K562 treated with DMSO at 1 percent for 4 hours (cell line): ENCODE measurements around the gene GPN2. TPM values are rescaled to one million over a fixed set of nuclear protein-coding genes. Genes with fewer than 3 reads are reported as not detected.

Experiments used
- total RNA-seq: library from RNA; unstranded; fragments of 300-600 nt; gene quantifications from 2 replicates; pipeline ENCODE4 v1.2.3, GENCODE V29; 2022; ENCODE audit not compliant: insufficient read depth

GPN2 gene
- 23.9 and 30.3 TPM in 2 replicates for total RNA-seq

DNA sequence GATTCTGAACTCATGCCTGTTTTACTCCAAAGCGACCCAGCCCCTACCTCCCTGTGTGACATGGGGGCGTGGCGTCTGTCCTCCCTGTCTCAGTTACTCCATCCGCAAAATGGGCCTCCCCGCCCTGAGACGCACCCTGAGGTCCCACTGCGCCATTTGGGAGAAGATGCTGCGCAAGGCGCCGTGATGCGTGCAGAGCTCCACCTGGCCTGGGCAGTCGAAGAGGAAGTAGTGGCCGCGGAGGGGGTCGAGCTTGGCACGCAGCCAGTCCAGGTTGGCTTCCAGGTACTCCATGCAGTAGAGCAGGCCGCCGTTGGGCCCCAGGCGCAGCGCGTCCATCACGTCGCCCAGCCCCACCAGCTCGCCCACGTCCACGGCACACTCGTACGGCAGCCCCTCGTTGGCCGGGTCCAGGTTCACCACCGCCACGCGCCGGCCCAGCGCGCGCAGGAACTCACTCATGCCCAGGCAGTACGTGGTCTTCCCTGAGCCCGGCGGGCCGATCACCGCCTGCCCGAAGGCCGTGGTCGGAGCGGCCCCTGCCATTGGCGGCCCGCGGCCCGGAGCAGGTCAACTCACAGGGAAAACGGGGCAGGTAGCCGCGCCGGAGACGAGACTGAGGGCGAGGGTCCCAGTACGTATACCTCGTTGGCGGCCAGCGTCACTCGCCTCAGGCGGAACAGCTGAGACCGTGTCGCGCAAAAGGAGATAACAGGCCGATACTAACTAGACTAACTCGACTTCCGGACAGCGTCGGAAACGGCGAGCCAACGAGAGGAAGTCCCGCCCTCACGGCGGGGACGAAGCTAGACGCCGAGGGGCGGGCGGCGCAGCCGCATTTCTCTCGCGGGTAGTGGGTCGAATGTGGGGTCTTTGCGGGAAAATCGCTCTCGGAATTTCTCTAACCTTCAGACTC lies at the start of gene GPN2:
Gene GPN2, minus strand, starts transcription at position 733 of the 916 bp plus-strand sequence. Its CDS starts 187 bp downstream, at position 546.

DNA sequence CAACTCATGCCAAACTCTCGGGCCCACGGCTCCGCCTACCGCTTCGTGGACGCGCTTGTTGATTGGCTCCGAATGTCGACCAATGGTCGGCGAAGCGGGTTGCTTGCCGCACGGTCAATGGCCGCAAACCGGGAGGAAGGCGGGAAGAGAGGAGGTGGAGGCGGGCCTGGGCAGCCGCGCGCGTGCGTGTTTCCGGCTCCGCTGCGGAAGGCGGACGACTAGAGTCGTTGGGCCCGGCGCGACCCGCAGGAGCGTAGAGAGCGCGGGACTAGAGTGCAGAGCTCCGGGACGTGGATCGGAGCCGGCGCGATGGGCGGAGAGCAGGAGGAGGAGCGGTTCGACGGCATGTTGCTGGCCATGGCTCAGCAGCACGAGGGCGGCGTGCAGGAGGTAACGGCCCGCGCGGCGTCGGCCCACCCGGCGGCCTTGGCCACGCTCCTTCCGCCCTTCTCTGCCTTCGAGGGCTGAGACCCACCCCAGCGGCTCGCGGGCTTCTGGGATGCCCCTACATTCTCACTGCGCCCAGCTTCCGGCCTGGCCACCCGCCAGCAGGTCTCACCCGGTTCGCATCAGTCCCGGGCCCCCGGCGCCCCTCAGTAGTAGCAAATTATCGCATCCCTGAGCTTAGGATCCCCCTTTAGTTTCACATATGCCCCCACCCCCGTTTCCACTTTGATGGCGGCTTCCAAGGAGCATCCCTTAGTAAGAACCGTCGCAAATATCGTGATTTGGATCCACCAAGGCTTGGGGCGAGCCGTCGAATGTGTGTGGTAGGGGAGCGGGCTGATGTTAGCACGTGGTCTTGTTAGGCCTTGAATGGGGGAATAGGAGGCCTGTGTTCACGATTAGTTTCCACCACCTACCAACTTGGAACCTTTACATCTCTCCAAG lies 31.7 kb upstream of the GPN2 start, which contains the start of gene NUDC:
Gene NUDC, plus strand, starts transcription at position 204 of the 891 bp plus-strand sequence. Its CDS starts 106 bp downstream, at position 310.

DNA sequence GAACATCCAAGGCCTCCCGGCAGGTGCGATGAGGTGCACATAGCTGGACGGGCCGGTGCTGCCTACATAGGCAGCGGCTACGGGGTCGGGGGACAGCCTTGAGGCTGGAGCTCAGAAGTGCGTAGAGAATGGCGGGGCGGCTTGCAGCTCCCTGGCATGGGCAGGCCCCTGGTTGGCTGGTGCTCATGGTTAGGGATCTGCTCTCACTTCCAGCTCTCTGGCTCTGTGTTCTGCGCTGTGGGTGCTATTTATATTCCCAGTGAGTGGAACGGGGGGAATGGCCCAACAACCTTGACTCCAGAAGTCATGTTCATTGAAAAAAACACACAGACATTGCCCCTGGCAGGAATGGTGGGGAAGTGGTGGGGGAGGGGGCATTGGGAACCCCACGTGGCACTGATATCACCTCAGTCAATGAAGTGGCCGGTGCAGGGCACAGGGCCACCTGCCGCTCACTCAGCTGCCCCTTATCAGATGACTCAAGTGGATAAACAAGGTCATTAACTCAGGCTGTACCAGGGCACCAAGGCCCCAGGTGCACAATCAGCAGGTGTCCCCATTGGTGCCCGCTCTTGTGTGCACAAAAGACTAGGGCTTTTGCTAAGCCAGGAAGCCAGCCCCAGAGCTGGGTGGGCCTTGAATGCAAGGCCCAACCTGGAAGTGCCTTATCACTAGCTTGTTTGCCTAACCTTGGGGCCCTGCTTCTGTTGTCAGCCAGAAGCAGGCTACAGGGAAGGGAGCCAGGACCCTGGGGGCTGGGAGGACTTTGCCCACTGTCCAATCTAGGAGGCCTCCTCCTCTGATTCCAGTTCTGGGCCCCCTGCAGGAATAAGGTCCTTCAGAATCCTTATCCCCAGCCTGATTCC lies 23.9 kb upstream of the GPN2 start, which contains the start of gene NR0B2:
Gene NR0B2, minus strand, starts transcription at position 222 of the 866 bp plus-strand sequence. Its CDS starts 35 bp downstream, at position 187.

DNA sequence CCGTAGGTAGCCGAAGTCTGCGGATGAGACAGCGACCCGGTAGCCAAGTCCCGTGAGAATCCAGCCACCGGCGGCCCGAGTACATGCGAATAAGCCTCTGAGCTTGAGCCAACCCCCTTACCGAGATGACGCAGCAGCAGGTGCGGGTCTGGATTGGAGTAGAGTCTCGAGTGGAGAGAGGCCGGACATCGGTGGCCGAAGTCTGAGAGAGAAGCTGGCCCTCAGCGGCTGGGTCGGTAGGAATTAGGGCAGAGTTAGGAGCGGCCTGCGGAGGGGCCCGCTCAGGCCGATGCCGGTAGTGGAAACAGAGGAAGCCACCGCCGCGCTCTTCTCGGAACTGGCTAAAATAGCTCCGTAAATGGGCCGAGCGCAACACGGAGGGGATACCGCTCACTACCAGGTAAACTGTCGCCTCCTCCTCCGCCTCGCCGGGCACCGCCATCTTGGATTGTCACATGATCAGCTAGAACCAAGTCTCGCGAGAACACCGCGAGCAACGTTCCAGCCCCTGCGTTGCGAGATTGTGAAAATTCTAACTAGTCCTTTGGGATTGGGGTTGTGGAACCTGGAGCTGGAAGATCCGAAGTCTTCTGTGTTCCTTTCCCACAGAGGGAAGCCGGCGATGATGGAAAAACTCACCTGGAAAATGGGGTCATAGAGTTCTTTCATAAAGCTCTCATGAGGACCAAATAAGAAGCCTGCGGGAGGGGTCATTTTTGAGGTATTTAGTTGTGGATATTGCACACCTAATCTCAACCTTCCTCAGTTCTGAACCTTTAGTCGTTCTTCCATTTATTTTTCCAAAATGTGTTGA lies 10.1 kb upstream of the GPN2 start, which contains the start of gene GPATCH3:
Gene GPATCH3, minus strand, starts transcription at position 467 of the 814 bp plus-strand sequence. Its CDS starts 25 bp downstream, at position 442.

DNA sequence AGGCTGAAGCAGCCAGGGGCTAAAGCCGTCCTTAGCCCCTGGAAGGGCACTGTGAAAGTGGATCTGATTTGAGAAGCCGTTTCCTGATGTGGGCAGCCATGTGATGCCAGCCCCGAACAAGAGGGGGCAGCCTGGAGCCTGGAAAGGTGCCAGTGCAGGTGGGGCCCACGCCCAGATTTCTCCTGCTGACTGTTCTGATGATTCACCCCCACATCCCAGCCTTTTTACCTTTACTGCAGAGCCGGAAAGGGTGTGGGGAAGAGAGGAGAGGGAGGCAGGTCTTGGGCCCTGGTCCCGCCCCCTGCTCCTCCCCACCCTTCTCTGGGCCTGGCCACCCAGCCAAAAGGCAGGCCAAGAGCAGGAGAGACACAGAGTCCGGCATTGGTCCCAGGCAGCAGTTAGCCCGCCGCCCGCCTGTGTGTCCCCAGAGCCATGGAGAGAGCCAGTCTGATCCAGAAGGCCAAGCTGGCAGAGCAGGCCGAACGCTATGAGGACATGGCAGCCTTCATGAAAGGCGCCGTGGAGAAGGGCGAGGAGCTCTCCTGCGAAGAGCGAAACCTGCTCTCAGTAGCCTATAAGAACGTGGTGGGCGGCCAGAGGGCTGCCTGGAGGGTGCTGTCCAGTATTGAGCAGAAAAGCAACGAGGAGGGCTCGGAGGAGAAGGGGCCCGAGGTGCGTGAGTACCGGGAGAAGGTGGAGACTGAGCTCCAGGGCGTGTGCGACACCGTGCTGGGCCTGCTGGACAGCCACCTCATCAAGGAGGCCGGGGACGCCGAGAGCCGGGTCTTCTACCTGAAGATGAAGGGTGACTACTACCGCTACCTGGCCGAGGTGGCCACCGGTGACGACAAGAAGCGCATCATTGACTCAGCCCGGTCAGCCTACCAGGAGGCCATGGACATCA lies 27.1 kb downstream of the GPN2 start, which contains the start of gene SFN:
Gene SFN, plus strand, starts transcription at position 369 of the 904 bp plus-strand sequence. Its CDS starts 64 bp downstream, at position 433.

DNA sequence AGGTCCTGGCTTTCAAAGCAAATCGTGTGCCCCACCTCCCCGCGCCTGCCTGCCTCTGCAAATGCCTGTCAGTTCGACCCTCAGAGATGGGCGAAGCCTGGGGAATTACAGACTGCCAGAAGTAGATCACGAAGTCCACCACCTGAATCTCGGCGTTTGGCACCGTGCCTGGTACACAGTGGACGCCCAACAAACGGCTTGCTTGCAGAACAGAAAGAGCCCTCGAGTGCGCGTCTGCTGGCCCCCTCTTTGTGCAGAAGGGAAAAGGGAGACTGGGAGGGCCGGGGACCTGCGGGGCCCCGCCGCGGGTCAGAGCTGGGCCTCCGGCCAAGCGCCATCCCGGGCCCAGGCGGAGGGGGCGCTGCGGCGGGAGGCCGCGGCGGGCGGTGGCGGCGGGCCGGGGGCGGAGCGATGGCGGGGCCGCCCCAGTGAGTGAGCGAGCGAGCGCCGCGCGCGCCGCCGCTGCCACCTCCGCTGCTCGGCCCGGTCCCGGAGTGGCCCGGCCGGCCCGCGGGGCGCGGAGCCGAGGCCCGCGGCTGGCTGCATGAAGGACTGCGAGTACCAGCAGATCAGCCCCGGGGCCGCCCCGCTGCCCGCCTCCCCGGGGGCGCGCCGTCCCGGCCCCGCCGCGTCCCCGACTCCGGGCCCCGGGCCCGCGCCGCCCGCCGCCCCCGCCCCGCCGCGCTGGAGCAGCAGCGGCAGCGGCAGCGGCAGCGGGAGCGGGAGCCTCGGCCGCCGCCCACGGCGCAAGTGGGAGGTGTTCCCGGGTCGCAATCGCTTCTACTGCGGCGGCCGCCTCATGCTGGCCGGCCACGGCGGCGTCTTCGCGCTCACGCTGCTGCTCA lies 63.6 kb downstream of the GPN2 start, which contains the start of gene ZDHHC18:
Gene ZDHHC18, plus strand, starts transcription at position 428 of the 845 bp plus-strand sequence. Its CDS starts 117 bp downstream, at position 545.

Other genes starting within 250 kb of the GPN2 start
- 35.2 and 40.5 TPM in 2 replicates for gene ARID1A, start 194.3 kb downstream of the GPN2 start, total RNA-seq
- gene PIGV, start 102.3 kb downstream of the GPN2 start, total RNA-seq, result 11.0 and 11.3 TPM in 2 replicates
- 24.9 and 29.1 TPM in 2 replicates for gene ZDHHC18, start 63.6 kb downstream of the GPN2 start, total RNA-seq
- gene SFN, start 27.1 kb downstream of the GPN2 start, total RNA-seq, result 1.1 TPM in 2 replicates
- 19.8 and 20.9 TPM in 2 replicates for gene GPATCH3, start 10.2 kb upstream of the GPN2 start, total RNA-seq
- not detected in 2 replicates for gene NR0B2, start 23.7 kb upstream of the GPN2 start, total RNA-seq
- gene NUDC, start 31.5 kb upstream of the GPN2 start, total RNA-seq, result 153 and 159 TPM in 2 replicates
- gene KDF1, start 70.2 kb upstream of the GPN2 start, total RNA-seq, result 1.5 TPM in 1 of 2 replicates, not detected in the other
- gene TRNP1, start 103.4 kb upstream of the GPN2 start, total RNA-seq, result 0.42 TPM in 1 of 2 replicates, not detected in the other
- 3.9 and 4.7 TPM in 2 replicates for gene TENT5B, start 122.6 kb upstream of the GPN2 start, total RNA-seq